DLD1 (cell line): ENCODE measurements around the gene PLBD2.

Experiments used
- in situ Hi-C: cut with HindIII; loops from 2 replicates; pipeline ENCODE4 v1.10.0; 2017; ENCODE audit warnings: low sequenced_read_pairs

PLBD2 gene

DNA sequence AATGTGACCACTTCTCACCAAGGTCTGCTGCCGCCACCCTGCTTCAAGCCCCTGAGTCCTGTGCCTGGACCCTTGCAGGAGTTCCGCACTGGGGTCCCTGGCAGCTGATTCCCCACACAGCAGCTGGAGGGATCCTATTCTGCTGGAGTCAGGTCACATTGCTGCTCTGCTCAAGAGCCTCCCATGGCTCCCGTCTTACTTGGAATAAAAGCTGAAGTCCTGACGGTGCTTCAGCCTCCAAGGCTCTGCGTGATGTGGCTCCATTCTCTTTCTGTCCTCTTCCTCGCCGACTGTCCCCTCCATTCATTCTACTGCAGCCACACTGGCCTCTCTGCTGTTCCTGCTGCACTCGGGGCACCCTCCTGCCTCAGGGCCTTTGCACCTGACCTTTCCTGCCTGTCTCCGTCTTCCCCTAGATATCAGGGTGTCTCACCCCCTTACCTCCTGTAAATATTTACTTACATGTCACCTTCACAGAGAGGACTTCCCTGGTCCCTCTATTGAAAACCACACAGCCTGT lies 56.2 kb downstream of the PLBD2 start:
- in situ Hi-C loops = no loop called here

DNA sequence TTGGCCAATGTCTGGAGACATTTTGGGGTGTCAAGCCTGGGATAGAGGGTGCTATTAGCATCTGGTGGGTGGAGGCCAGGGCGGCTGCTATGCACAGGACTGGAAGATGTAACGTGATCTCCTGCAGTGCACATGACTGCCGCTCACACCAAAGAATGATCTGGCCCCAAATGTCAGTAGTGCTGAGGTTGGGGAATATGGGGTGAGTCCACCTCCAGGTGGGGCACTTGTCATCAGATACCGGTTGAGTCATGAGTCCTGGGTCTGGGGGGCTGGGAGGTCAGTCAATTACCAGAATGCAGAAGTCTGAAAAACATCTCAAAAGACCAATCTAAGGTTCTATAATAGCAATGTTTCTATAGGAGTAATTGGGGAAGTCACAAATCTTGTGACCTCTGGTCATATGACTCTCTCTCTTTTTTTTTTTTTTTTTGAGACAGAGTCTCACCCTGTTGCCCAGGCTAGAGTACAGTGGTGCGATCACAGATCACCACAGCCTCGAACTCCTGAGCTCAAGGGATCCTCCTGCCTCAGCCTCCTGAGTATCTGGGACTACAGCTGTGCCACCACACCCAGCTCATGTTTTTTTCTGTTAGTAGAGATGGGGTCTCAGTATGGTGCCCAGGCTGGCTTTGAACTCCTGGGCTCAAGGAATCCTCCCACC lies 57.8 kb downstream of the PLBD2 start:
- in situ Hi-C loops = no loop called here

GRCh38 chr12:113418213-113418879 lies 60.0 kb downstream of the PLBD2 start:
- in situ Hi-C loops = no loop called here

DNA sequence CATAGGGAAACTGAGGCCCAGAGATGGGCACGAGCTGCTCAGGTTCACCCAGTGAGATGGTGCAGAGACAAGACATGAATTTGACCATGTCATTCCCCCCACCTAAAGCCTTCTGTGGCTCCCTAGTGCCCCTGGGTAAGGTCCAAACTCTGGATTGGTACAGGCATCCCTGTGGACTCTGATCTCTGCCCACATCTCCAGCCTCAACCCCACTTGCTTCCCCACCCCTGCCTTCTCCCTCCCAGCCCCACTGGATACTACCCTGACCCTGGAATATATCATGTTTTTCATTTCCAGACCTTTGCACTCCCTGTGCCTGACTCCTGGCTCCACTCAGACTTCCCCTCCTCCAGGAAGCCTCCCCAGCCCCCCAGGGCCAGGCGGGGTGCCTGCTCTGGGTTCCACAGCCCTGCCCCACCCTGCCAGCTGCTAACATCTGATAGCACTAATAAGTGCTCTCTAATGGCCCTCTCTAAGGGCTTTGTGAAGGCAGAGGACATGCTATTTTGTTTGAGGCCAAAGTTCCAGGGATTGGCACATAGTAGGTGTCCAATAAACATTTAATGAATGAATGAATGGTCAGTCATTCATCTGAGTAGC lies 62.7 kb downstream of the PLBD2 start:
- in situ Hi-C loops = no loop called here

DNA sequence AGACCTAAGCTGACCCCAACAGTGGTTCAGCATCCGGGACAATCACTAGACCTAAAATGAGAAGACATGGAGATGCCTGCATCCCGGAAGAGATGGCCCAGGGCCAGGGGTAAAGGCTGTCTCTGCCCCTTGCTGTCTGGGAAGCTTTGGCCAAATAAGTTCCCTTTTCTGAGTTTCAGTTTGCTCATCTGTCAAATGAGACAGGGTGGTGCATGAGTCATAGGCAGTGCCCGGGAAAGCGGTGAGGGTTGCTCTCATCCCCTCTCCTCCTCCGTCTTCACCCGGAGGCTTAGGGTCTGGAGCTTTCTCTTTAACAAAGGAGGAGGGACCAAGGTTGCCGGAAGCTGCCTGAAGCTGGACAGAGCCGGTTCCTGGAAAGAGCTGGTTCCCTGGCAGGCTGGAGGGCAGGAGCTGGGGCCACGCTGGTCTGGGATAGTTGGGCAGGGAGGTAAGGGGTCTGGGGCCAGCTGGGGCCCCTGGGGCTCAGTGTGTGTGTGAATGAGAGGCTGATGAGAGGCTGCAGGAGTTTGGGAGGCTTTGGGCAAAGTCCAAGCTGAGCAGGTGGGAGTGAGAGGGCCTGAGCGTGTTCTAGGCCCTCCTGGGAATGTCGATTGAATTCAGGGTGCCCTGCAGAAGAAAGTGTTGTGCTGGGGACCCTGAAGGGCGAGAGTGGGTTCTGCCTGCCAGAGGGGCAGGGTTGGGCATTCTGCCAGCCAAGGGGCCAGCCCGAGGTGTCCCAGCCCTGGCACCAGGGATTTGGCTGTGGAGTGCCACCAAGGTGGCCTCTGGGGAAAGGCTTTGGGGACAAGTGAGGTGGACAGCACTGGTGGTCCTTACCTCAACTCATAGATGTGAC lies 63.9 kb downstream of the PLBD2 start, which contains the start of gene SDSL:
Gene SDSL (plus strand): TSS at position 351 of the 856 bp plus-strand sequence. CDS start 5,603 bp downstream, outside the sequence.
- in situ Hi-C loops = no loop called here

DNA sequence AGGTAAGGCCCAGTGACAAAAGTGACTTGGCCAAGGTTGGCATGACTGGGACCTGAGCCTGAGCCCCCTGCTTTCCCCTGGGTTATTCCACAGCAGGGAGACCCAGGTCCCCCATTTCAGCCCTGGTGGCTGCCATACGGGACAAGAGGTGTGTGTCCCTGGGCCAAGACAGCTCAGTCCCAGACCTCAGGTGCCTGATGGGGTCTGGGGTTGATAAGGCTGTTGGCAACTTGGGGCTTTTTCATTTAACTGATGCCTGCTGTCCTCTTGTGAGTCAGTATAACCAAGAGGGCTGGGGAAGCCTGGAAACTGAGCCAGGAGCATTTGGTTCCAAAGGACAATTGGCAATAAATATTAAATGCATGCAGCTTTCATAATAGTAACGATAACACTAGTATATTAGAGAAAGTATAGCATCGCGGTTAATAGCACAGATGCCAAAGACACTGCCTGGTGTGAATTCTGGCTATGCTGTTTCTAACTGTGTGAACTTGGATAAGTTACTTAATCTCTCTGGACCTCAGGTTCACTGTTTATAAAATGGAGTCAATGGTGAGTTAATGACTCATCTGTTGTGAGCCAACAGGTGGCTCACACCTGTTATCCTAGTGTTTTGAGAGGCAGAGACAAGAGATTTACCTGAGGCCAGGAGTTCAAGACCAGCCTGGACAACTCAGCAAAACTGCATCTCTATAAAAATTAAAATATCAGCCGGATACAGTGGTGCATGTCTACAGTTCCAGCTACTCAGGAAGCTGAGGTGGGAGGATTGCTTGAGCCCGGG lies 64.7 kb downstream of the PLBD2 start:
- in situ Hi-C loops = no loop called here

DNA sequence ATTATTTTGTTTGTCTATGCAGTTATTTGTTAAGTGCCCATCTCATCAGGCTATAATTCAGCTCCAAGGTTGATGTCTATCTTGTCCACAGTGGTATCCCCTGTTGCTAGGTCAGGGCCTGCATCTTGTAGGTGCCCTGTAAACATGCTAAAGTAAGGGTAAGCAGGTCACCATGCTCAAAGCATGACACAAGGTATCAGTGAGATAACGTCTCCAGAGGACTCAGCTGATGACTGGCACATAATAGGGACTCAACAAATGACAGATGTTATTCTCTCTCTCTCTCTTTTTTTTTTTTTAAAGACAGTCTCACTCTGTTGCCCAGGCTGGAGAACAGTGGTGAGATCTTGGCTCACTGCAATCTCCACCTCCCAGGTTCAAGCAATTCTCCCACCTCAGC lies 66.1 kb downstream of the PLBD2 start:
- in situ Hi-C loops = no loop called here

- in situ Hi-C loops = no loop called here
Observed at GRCh38 chr12:113424915-113425823, 66.8 kb downstream of the PLBD2 start.

GRCh38 chr12:113425960-113426453 lies 67.6 kb downstream of the PLBD2 start:
- in situ Hi-C loops = no loop called here

GRCh38 chr12:113427882-113428281 lies 69.5 kb downstream of the PLBD2 start:
- in situ Hi-C loops = no loop called here

DNA sequence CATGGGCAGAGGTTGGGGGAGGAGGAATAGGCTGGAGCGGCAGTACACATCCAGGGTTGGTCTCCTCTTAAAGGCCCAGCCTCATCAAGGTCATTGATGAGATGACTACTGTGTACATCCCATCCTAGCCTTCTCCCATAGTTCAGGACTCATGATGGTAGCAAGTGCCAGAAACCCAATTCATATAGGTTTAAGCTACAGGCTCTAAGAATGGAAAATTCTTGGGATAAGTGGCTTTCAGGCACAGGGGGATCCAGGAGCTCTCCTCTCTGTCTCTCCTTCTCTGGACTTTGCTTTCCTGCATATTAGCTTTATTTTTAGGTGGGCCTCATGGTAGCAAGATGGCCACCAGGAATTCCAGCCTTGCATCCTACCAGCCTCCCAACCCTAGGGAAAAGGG lies 70.1 kb downstream of the PLBD2 start:
- in situ Hi-C loops = no loop called here

GRCh38 chr12:113432986-113433385 lies 74.6 kb downstream of the PLBD2 start:
- in situ Hi-C loops = no loop called here

- in situ Hi-C loops = no loop called here
Observed at GRCh38 chr12:113435367-113435766, 77.0 kb downstream of the PLBD2 start.

DNA sequence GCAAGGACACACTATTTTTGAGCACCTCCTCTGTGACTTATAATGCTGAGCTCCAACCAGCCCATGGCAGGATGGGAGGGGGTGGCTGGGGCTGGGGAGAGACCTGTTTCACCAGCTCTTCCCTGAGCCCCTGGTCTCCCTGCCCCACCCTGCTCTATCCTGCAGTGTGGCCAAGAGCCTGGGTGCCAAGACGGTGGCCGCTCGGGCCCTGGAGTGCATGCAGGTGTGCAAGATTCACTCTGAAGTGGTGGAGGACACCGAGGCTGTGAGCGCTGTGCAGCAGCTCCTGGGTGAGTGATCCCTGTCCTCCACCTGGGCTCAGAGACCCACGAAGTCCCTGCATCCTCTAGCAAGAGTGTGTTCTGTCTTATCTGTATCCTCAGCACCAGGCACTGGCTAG lies 78.2 kb downstream of the PLBD2 start:
- in situ Hi-C loops = no loop called here

DNA sequence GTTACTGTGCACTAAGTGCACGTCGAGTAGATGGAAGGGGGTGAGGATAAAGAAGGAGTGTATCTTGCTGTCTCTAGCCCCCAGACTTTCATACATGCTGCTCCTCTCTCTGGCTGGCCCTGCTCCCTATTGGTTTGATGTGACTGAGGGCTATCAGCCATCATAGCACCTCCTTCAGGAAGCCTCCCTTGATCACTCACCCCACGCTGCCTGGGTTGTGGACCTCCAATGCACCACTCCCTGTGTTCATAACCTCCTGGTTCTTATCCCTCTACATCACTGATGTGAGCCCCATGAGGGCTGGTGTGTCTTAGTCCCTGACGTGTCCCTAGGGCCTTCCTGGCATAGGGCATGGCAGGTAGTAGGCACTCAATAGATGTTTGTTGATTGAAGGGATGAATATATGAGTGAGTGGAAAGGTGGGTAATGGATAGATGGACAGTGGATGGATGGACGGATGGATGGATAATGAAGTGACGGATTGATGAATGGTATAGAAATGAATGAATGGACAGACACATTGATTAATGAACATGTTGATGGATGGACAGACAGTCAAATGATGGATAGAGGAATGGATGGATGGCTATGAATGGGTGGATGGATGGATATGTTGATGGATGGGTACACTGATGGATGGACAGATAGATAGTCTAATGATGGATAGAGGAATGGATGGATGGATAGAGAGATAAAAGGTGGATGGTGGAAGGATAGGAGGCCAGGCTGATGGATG lies 78.8 kb downstream of the PLBD2 start:
- in situ Hi-C loops = no loop called here

GRCh38 chr12:113437729-113438100 lies 79.3 kb downstream of the PLBD2 start:
- in situ Hi-C loops = no loop called here

DNA sequence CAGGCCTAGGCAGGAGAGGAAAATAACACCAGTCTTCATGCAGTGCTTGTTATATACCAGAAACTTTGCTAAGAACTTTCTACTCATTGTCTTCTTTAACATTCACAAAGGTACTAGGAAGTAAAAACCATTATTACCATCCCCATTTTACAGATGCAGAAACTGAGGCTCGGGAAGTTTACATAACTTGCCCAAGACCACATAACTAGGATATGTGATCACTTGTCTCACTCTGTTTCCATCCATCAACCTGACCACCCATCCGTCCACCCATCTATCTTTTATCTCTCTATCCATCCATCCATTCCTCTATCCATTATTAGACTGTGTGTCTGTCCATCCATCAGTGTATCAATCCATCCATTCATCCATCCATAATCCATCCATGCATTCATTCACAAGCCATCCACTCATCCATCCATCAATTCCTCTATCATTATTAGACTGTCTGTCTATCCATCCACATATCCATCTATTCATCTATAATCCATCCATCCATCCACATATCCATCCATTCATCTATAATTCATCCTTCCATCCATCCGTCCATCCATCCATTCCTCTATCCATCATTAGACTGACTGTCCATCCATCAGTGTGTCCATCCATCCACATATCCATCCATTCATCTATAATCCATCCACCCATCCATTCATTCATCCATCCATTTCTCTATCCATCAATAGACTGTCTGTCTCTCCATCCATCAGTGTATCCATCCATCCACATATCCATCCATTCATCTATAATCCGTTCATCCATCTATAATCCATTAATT lies 80.3 kb downstream of the PLBD2 start:
- in situ Hi-C loops = no loop called here

DNA sequence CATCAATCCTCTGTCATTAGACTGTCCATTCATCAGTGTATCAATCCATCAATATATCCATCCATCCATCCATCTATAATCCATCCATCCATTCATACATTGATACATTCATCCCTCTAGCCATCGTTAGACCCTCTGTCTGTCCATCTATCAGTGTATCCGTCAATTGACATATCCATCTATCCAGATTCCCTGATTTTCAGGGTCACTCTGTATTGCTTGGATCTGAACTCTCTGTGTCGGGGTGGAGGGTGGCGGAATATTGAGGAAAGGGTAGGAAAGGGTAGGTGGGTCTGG lies 80.9 kb downstream of the PLBD2 start:
- in situ Hi-C loops = no loop called here
